ENCODE measurements around the gene KCNQ5.
"Not testable (repeated sequence)": the region's sequence is repeated elsewhere in the genome, so short reads cannot be mapped to it uniquely, and the experiment has no call there.

Gene KCNQ5

DNA sequence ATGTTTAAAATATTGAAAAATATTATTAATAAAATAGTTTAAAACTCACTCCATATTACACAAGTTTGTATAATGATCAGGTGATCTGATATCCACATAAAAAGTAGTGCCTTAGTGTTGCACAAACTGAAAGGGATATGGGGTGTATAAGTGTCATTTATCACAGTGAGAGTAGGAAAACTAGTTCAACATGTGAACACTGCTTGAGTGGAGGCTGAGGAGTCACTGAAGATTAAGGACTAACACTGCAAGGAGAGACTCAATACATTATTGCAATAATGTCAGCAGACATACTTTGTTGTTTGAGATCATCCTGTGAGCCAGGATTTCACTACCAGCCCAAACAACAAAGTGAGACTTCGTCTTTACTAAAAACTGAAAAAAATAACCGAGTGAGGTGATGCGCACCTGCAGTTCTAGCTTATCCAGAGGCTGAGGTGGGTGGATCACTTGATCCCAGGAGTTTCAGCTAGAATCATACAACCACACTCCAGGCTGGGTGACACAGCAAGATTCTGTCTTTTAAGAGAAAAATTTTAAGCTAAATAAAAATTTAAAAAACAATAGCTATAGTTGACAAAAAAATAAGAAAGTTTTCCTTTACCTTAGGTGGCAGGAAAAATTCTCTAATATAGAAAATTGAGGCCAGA lies 605.9 kb downstream of the KCNQ5 start:
- Mint-ChIP-seq H3K27ac (no peak overlapping the region), H3K4me1 (peaks cover 6% of the 10 kb centered on the region), H3K27me3 (no peaks in the 10 kb centered on the region), H3K4me3 (no peak overlapping the region), H3K9me3 (no peaks in the 10 kb centered on the region)
- DNase-seq: no peak
- ATAC-seq: no peak

DNA sequence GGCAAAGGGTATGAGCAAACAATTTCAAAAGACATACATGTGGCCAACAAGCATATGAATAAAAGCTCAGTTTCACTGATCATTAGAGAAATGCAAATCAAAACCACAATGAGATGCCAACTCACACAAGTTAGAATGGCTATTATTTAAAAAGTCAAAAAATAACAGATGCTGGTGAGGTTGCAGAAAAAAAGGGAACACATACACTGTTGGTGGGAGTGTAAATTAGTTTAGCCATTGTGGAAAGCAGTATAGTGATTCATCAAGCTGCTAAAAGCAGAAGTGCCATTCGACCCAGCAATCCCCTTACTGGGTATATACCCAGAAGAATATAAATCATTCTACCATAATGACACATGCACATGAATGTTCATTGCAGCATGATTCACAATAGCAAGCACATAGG lies 610.1 kb downstream of the KCNQ5 start:
- Mint-ChIP-seq H3K4me1 (no peaks in the 10 kb centered on the region), H3K4me3 (no peak overlapping the region), H3K27me3 (no peaks in the 10 kb centered on the region), H3K27ac (no peak overlapping the region), H3K9me3 (no peaks in the 10 kb centered on the region)
- no peak for ATAC-seq
- no peak for DNase-seq

DNA sequence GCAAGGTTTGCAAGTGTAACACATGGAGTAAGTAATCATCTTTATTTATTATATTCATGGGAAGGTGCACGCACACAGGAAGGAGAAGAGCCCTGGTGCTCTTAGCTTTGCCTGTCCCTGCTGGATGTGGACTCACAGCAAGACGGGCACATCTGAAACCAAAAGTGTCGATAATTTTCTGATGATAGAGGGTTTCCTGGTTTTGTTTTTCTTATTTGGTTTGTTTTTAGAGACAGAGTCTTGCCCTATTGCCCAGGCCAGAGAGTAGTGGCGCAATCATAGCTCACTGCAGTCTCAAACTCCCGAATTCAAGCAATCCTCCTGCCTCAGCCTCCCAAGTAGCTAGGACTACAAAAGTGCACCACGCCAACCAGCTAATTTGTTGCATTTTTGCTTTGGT lies 611.2 kb downstream of the KCNQ5 start:
- Mint-ChIP-seq H3K4me3 (no peak overlapping the region), H3K9me3 (no peaks in the 10 kb centered on the region), H3K4me1 (no peaks in the 10 kb centered on the region), H3K27ac (no peak overlapping the region), H3K27me3 (no peaks in the 10 kb centered on the region)
- ATAC-seq (no peak), DNase-seq (no peak)

DNA sequence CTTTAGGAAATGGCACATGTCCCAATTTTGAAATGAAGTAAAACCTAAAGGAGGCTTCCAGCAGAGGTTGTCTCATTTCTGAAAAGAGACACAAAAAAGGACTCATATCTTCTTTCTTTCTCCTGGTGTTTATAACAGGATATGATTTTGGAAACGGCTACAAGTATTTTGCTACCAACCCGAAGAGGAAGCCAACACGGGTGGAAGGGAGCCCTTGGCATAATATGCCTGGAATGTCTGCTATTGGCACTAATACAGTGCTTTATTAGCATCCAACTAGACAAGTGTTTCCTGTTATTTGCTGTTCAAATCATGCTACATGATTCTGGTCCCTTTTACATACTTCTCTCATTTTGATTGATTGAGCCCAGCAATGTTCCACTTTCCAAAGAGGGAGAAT lies 612.1 kb downstream of the KCNQ5 start:
- ATAC-seq, H3K27ac Mint-ChIP-seq, H3K4me1 Mint-ChIP-seq, H3K4me3 Mint-ChIP-seq, DNase-seq, H3K27me3 Mint-ChIP-seq, H3K9me3 Mint-ChIP-seq: not testable (repeated sequence)

DNA sequence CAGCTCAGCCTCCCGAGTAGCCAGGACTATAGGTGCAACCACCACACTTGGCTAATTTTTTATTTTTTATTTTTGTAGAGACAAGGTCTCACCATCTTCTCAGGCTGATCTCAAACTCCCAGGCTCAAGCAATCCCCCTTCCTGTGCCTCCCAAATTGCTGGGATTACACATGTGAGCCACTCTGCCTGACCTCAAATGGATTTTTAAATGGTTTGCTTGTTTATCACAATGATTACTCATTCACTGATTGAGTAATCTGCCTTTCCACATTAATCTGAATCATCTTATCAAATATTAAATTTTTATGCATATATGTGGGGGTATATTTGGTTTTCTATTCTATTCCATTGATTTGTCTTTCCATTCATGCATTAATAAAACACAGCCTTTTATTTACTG lies 612.9 kb downstream of the KCNQ5 start:
- Mint-ChIP-seq H3K4me1 (no peaks in the 10 kb centered on the region), H3K9me3 (no peaks in the 10 kb centered on the region), H3K4me3 (no peak overlapping the region), H3K27ac (no peak overlapping the region), H3K27me3 (no peaks in the 10 kb centered on the region)
- DNase-seq: no peak
- ATAC-seq: no peak

DNA sequence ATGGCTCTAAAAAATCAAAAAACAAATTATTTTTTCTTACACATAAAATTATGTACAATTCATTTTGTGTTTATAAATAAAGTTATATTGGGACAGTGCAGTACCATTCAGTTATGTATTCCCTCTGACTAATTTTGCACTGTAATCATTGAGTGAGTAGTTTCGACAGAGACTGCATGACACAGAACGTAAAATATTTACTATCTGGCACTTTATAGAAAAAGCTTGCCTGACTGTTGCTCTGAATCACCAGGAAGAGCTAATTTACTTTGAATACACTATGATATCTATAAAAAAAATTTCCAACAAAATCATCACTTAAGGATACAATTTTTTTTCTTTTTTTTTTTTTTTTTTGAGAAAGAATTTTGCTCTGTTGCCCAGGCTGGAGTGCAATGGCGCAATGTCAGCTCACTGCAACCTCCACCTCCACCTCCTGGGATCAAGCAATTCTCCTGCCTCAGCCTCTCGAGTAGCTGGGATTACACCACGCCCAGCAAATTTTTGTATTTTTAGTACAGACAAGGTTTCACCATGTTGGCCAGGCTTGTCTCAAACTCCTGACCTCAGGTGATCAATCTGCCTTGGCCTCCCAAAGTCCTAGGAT lies 614.4 kb downstream of the KCNQ5 start:
- H3K4me1 Mint-ChIP-seq: no peaks in the 10 kb centered on the region
- DNase-seq: no peak
- ATAC-seq: no peak
- no peaks in the 10 kb centered on the region for H3K27me3 Mint-ChIP-seq
- H3K4me3 Mint-ChIP-seq: no peak overlapping the region
- H3K27ac Mint-ChIP-seq: no peak overlapping the region
- H3K9me3 Mint-ChIP-seq: no peaks in the 10 kb centered on the region

DNA sequence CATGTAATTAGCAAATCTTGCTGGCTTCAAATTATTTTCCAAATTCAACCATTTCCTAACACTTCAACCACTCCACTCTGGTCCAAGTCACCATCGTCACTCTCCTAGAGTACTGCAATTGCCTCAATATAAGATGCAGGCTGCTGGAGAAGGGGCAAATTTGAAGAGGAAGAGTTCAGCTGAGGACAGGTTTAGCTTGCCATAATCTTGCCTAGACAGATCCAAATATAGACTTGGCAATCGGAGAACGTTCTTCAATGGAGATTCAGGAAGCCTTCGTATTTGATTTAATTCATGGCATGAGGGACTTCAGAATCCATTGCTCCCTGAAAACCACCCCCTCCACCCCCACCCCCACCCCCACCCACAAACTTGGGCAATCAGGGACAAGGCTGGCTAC lies 618.9 kb downstream of the KCNQ5 start:
- Mint-ChIP-seq H3K27me3 (no peaks in the 10 kb centered on the region), H3K27ac (no peak overlapping the region), H3K4me1 (no peaks in the 10 kb centered on the region), H3K9me3 (no peaks in the 10 kb centered on the region), H3K4me3 (no peak overlapping the region)
- ATAC-seq (no peak), DNase-seq (no peak)

DNA sequence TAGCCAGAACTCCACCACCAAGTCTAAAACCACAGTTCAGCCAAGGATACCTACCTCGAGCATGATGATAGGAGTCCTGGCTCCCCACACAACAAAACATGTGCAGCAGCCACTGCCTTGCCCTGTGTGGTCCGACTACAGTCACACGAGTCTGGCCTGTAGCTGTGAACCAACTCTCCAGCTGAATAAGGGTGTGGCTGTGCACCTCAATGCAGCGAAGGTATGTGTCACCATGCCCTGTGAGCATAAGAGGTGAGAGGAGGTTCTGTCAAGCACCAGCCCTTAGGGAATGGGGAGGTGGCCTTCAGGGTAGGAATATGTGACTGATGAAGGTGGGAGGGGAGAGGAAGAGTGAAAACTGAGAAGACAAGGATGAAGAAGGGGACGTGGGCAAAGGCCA lies 620.1 kb downstream of the KCNQ5 start:
- Mint-ChIP-seq H3K4me1 (no peaks in the 10 kb centered on the region), H3K9me3 (no peaks in the 10 kb centered on the region), H3K4me3 (no peak overlapping the region), H3K27ac (no peak overlapping the region), H3K27me3 (no peaks in the 10 kb centered on the region)
- DNase-seq (no peak), ATAC-seq (no peak)

Data from stimulated activated naive CD8-positive, alpha-beta T cell treated with anti-CD3 and anti-CD28 coated beads, Interleukin-15, amount 100 ng/mL, for 72 hours (primary cell).